Activated T-cell treated with anti-CD3 and anti-CD28 coated beads for 24 hours (primary cell): ENCODE data around the gene POU5F1.

Experiments used
- DNase-seq: peaks from one replicate; pipeline ENCODE4 v3.0.0-alpha.2; 2020; ENCODE audit warnings: low read depth

The POU5F1 gene

GRCh38 chr6:31138982-31139381 lies 31.5 kb downstream of the POU5F1 start, which contains the start of gene PSORS1C2:
TSS of gene PSORS1C2 (minus strand) at chr6:31139066. CDS start at chr6:31139026, 40 bp downstream.
- DNase-seq: no peak

DNA sequence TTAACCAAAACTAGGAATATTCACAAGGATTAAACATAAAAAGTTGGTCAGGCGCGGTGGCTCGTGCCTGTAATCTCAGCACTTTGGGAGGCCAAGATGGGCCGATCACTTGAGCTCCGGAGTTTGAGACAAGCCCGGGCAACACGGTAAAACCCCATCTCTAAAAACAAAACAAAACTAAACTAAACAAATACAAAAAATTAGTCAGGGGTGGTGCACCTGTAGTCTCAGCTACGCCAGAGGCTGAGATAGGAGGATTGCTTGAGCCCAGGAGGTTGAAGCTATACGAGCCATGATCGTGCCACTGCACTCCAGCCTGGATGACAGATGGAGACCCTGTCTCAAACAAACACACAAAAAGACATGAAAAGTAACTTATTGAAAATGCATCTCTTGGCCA lies 34.8 kb downstream of the POU5F1 start:
- no peak for DNase-seq

DNA sequence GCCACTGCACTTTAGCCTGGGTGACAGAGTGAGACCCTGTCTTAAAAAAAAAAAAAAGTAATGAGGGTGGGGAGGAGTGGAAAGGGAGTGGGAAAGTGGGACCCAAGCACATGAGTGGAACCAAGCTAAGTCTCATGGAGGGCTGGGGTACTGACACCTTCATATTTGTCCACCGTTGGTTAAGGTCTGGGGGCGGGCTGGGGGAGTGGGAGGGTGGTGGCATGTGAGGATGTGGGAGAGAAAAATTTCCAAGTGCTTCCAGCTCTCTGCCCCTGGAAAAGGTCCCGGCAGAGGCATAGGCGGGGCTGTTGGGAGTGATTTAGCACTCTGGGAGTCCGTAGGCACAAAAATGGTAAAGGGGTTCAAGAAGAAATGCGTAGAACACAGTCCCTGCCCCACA lies 37.7 kb downstream of the POU5F1 start:
- DNase-seq: no peak

GRCh38 chr6:31131595-31131994 lies 38.9 kb downstream of the POU5F1 start:
- DNase-seq: no peak

- no peak for DNase-seq
Observed at GRCh38 chr6:31130751-31131150, 39.7 kb downstream of the POU5F1 start.

- DNase-seq: no peak
Observed at GRCh38 chr6:31129130-31129529, 41.4 kb downstream of the POU5F1 start.

- peak; percentile 55 for DNase-seq
Observed at GRCh38 chr6:31128093-31128676, 42.3 kb downstream of the POU5F1 start.

DNA sequence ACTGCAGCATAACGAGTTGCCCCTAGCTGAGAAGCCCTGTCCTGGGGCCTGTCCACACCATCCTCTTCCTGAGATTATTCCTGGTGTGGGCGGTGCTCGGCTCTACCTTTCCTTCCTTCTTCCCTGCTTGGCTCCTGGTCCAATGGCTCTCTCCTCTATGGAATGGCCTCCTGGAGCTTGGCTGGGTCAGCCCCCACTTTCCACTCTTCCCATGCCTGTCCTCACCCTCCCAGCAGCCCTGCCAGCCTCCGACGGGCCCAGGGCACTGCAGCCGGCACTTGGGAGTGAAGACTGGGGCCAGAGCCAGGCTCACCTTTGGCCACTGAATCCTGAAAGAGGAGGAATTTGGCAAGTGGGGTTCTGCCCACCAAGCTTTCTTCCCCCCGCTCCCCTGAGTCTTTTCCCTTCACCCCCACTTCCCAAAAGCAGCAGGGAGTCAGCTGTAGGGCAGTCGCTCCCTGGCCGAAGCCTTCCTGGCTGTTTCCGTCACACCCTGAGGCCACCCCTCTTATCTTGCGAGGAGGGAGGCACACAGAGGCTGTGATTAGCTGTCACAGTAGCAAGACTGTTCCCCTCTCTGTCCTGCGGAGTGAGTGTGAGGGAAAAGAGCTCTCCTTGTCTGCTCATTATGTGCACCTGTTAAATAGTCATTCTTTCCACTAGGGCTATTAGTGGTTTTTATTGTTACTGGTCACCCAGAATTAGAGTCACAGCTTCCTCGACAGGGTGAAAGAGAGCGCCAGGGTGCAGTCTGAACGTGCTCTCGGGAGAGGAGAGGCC lies 43.9 kb downstream of the POU5F1 start:
- DNase-seq: no peak

GRCh38 chr6:31125586-31126363 lies 44.7 kb downstream of the POU5F1 start:
- no peak for DNase-seq

GRCh38 chr6:31125162-31125561 lies 45.3 kb downstream of the POU5F1 start:
- DNase-seq: no peak

GRCh38 chr6:31122791-31123706 lies 47.4 kb downstream of the POU5F1 start:
- no peak for DNase-seq

DNA sequence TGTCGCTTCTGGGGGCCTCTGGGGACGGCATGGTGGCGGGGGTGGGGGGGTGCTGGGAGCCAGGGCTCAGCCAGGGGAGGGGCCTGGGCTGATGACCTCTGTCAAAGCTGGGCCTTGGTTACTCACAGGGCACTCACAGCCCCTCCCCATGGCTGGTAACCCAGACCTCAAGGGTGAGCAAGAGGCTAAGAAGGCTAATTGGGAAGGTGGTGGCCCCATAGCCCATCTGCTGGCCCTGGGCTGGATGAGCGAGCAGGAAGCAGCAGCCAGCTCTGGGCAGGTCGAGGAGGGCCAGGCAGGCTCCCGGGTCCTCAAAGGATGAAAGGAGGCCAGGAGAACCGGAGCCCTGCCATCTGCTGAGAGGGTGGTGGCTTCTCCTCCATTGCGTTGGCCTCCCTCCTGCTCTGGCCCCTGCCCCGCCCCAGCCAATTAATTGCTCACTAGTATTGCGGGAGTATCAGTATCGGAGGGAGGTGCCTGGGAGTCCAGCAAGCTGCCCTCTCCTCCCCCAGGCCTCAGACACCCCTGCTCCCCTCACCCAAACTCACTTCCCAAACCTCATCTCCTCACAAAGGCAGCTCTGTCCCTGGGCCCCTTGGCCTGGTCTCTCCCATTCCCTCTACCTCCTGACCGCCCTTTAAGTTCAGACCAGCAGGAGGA lies 49.2 kb downstream of the POU5F1 start:
- no peak for DNase-seq

DNA sequence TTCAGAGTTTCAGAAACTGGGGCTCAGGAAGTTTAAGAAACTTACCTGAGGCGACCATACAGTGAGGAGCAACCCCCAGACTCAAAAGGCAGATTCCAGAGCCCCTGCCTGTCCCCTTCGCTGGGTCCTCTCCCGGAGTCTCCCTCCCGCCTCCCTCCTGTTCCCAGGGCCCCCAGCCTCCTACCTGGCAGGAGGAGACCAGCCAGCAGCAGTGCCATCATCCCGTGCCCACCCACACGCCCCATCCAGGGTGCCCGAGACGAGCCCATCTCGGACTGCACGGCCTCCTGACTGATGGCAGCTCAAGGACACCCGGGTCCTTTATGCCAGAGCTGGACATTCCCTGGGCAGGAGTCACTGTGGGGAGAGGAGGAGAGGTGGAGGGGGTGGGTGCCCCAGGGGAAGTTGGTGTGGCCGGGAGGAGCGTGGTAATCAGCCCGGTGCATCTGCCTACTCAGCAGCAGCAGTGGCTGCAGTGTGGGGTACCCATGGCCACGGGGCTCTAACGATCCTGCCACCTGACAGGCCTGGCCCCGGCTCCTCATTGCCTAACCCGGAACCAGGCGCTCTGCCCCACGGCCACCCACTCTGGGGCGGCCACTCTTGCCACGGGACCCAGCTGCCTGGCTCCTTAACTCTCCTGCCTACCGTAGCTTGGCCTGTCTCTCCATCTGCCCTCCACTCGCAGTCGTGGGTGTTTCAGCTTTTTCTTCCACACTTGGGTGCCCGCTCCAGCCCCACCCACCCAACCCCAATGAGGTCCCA lies 50.1 kb downstream of the POU5F1 start, which contains the start of gene CDSN:
CDSN (minus strand) TSS at position 296 of the 765 bp plus-strand sequence; CDS start at position 269, 27 bp downstream.
- DNase-seq: no peak

- no peak for DNase-seq
Observed at GRCh38 chr6:31118178-31118577, 52.3 kb downstream of the POU5F1 start.

DNA sequence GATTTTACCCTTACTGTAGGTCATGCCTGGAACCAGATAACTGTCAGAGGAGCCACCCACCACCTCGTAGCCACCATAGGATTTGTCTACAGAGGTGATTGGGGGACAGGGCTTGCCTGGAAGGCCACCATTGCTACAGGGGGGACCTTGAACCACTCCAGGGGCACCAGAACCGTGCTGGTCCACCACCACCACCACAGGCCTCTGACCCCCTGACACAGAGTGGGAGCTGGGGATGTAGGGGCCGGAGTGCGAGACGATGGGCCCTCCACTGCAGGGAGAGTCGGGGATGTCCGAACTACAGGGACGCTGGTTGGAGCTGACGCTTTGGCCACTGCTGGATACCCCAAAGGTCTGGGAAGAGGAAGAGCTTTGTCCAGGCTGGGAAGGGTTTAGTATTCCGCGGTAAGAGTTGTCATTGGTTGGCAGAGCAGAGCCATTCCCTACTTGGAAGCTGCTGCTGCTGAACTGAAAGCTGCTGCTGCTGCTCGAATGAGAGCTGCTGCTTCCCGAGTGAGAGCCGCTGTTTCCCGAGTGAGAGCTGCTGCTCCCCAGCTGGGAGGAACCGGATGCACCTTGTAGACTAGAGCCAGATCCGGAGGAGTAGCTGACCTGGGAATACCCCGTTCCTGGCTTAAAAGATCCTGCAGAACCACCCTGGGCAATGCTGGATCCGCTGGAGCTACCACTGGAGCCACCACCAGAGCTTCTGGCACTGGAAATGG lies 53.7 kb downstream of the POU5F1 start:
- no peak for DNase-seq

DNA sequence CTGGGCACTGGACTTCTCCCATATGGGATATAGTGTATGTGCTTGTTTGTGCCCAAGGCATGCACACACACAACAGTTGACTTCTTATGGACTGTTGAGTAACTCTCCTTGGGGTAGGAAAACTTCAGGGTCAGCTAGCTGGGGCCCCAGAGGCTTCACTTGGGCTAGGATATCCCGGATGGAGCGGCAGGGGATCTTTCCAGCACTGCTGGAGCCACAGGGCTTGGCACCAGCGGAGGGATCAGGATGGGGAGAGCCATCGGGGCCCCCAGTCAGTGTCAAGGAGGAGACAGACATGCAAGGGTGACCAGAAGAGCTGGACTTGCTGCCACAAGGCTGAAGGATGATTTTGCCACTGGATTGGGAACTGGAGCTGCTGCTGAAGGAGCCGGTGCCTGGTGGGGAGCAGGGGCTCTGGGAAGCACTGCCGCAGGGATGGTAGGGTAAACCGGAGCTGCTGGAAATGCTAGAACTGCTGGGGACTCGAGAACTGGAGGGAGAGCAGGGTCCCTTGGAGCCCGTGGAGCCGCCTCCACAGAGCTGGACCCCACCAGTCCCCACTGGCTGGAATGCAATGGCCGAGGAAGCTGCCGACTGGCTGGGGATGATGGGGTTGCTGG lies 54.4 kb downstream of the POU5F1 start:
- no peak for DNase-seq

GRCh38 chr6:31114970-31115849 lies 55.3 kb downstream of the POU5F1 start:
- DNase-seq: no peak

GRCh38 chr6:31114541-31114878 lies 56.0 kb downstream of the POU5F1 start, which contains the start of gene PSORS1C1:
TSS of gene PSORS1C1 (plus strand) at chr6:31114800. CDS start at chr6:31129633, 14,833 bp downstream.
- no peak for DNase-seq
